PFSK-1 (cell line): ENCODE results near the gene SSNA1.

Experiments used
- FOXP2 ChIP-seq: optimal IDR thresholded peaks from 2 replicates; pipeline ENCODE3; 2011; ENCODE audit warnings: borderline replicate concordance, control low read depth, inconsistent platforms; ENCODE audit not compliant: insufficient read depth; ENCODE audit errors: extremely low read length, extremely low read depth
- POLR2AphosphoS5 ChIP-seq: IDR thresholded peaks from 2 replicates; pipeline ENCODE4 v1.6.1; 2012; ENCODE audit warnings: low read depth, mild to moderate bottlenecking, control low read depth, low read length, moderate library complexity
- REST ChIP-seq, 2 experiments: IDR thresholded peaks; 2 replicates each; pipeline versions ENCODE4 v1.6.1 to v1.8.0; 2011 to 2012; ENCODE audit warnings: low read depth in 2 of 2, low read length in 2 of 2, control low read depth in 1 of 2, inconsistent platforms in 1 of 2, mild to moderate bottlenecking in 1 of 2, moderate library complexity in 1 of 2; ENCODE audit not compliant: insufficient read depth in 1 of 2
- SIN3A ChIP-seq: IDR thresholded peaks from 2 replicates; pipeline ENCODE4 v1.6.1; 2012; ENCODE audit warnings: mild to moderate bottlenecking, low read length, moderate library complexity, borderline replicate concordance; ENCODE audit not compliant: insufficient read depth
- TAF1 ChIP-seq: IDR thresholded peaks from 2 replicates; pipeline ENCODE4 v1.6.1; 2012; ENCODE audit warnings: low read length, control low read depth, borderline replicate concordance; ENCODE audit not compliant: insufficient read depth

The SSNA1 gene

GRCh38 chr9:137167747-137168572 lies 20.5 kb upstream of the SSNA1 start:
- no peak for TF ChIP-seq POLR2AphosphoS5
- no peak for TF ChIP-seq SIN3A
- TF ChIP-seq TAF1, result no peak
- no peak for TF ChIP-seq REST (IDR thresholded peaks at IDR 0.05; ENCODE audit: insufficient read depth in 1 of 2, low read depth in 2 of 2, low read length in 2 of 2)
- TF ChIP-seq FOXP2, result no peak

- TF ChIP-seq TAF1, result no peak
Measured at GRCh38 chr9:137168573-137168903, 19.9 kb upstream of the SSNA1 start.

GRCh38 chr9:137168904-137169856 lies 19.3 kb upstream of the SSNA1 start:
- TF ChIP-seq POLR2AphosphoS5, result no peak
- TF ChIP-seq TAF1, result no peak
- TF ChIP-seq FOXP2, result no peak
- TF ChIP-seq REST (IDR thresholded peaks at IDR 0.05; ENCODE audit: insufficient read depth in 1 of 2, low read depth in 2 of 2, low read length in 2 of 2), result no peak
- no peak for TF ChIP-seq SIN3A

GRCh38 chr9:137169896-137170358 lies 18.5 kb upstream of the SSNA1 start, which contains the start of gene LRRC26:
Gene LRRC26, minus strand, starts transcription at chr9:137170051. Its CDS starts 108 bp downstream, at chr9:137169943.
- TF ChIP-seq TAF1 (no peak), SIN3A (no peak), FOXP2 (no peak), POLR2AphosphoS5 (no peak), REST (IDR thresholded peaks at IDR 0.05; ENCODE audit: insufficient read depth in 1 of 2, low read depth in 2 of 2, low read length in 2 of 2) (no peak)

- TF ChIP-seq POLR2AphosphoS5 (no peak), FOXP2 (no peak), SIN3A (no peak), TAF1 (no peak)
Measured at GRCh38 chr9:137170486-137171148, 17.9 kb upstream of the SSNA1 start.
